ENCODE results near the gene GRAMD1A. TPM values are rescaled to one million over a fixed set of nuclear protein-coding genes. Genes with fewer than 3 reads are reported as not detected.

GRAMD1A gene
- total and polyA plus RNA-seq, 2 of the 8 experiments (the other 6 are each of a cell fraction or from before 2014, with no cell fraction given) = 113 to 154 TPM

DNA sequence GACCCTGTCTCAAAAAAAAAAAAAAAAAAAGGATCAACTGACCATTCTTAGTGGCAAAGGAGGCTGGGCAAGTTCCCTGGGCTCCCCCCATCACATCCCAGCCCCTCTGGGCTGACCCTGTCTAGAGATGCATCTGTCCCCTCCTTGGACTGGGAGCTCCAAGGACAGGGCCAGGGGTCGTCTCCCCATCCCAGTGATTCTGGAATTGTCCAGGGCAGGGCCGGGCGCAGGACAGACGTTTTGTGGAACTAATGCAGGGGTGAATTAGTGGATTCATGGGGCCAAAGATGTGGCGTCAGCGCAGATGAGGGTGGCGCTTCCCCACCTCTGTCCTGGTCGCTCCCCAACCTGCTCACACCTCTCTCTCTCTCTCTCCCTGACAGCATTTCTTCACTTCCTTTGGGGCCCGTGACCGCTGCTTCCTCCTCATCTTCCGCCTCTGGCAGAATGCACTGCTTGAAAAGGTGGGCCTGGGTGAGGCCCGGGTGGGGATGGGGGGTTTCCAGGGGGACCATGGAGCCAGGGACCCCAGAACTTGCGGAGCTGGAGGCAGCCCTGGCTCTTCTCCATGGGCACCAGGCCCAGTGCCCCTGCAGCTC lies 11.1 kb downstream of the GRAMD1A start:
- no peak for FAIRE-seq
- POLR2A ChIA-PET (ENCODE audit: partially characterized antibody) = interaction anchor here (1.4 to 24.8 kb wide), 4 partner anchors 6 to 48 kb away, joined by 3 to 366 read pairs (median 184); partner anchors contain the start of genes GRAMD1A and SCN1B

More for the DNA sequence above, 11.1 kb downstream of the GRAMD1A start:
- Histone ChIP-seq H4K5ac (ENCODE audit: insufficient read length, low read depth, low read length) (no peak overlapping the region), H2BK5ac (ENCODE audit: low read depth, low read length) (no peak overlapping the region), H3K27me3 (replicated peaks in 1 of 4; ENCODE audit: control insufficient read depth in 3 of 4, extremely low read depth in 1 of 4, insufficient read depth in 3 of 4, low read length in 3 of 4) (no peaks in the 10 kb centered on the region; a peak in 1 of 7 replicates), H3K4me1 (replicated peaks in 1 of 4; ENCODE audit: control insufficient read depth in 3 of 4, insufficient read depth in 4 of 4, low read length in 3 of 4) (no peaks in the 10 kb centered on the region), H4K20me1 (replicated peaks in 1 of 2; ENCODE audit: control insufficient read depth in 1 of 2, insufficient read depth in 2 of 2, low read length in 2 of 2) (peaks cover 9 to 26% of the 10 kb centered on the region in 2 experiments), H4K91ac (replicated peaks; ENCODE audit: insufficient read length, low read length) (no peak overlapping the region), H3K56ac (replicated peaks; ENCODE audit: insufficient read length, low read depth, low read length) (no peak overlapping the region), H3K9me3 (ENCODE audit: insufficient read depth in 2 of 2, low read depth in 1 of 2, low read length in 1 of 2) (no peaks in the 10 kb centered on the region), H4K8ac (ENCODE audit: extremely low read depth, insufficient read depth, low read length) (no peak overlapping the region), H3K4ac (replicated peaks; ENCODE audit: insufficient read length, low read depth, low read length) (no peak overlapping the region), H3K79me2 (ENCODE audit: control insufficient read depth in 1 of 2, insufficient read depth in 2 of 2, low read length in 2 of 2) (peaks cover 0 to 14% of the 10 kb centered on the region in 2 experiments; a peak in 2 of 4 replicates), H3K18ac (ENCODE audit: extremely low read depth, low read length) (no peak overlapping the region), H3K36me3 (ENCODE audit: control insufficient read depth in 2 of 4, insufficient read depth in 4 of 4, low read length in 3 of 4) (peaks cover 37 to 71% (median 58%) of the 10 kb centered on the region in 4 experiments), H3K4me2 (ENCODE audit: insufficient read depth in 1 of 2, low read depth in 2 of 2, low read length in 2 of 2) (no peak overlapping the region), H2AK5ac (ENCODE audit: low read depth, low read length) (no peak overlapping the region), H3K9ac (replicated peaks in 1 of 4; ENCODE audit: extremely low read depth in 1 of 4, low read depth in 3 of 4, low read length in 3 of 4) (no peak overlapping the region), H3K23me2 (ENCODE audit: low read depth, low read length) (no peaks in the 10 kb centered on the region), H3K27ac (ENCODE audit: low read depth, low read length) (no peak overlapping the region), H3K79me1 (ENCODE audit: low read depth, low read length) (peaks cover 6% of the 10 kb centered on the region), H2AFZ (ENCODE audit: low read length) (no peak overlapping the region), H2BK12ac (ENCODE audit: low read depth, low read length) (no peak overlapping the region), H2BK20ac (ENCODE audit: low read length) (no peak overlapping the region), H3K14ac (ENCODE audit: insufficient read length) (no peak overlapping the region), H2BK120ac (replicated peaks; ENCODE audit: low read depth, low read length) (no peak overlapping the region), H3K4me3 (ENCODE audit: extremely low read depth in 1 of 4, insufficient read depth in 2 of 4, low read depth in 3 of 4, low read length in 4 of 4) (no peak overlapping the region), H3K23ac (ENCODE audit: insufficient read length) (no peak overlapping the region), H2BK15ac (ENCODE audit: low read length) (no peak overlapping the region)
- CTCF ChIA-PET (ENCODE audit: partially characterized antibody) = interaction anchor here (0.6 to 12.2 kb wide), 7 partner anchors 10 to 588 kb away, joined by 3 to 174 read pairs (median 7); no protein-coding TSS in a partner anchor
- WGBS, 2 experiments (ENCODE audit: extremely low coverage in 1 of 2, insufficient coverage in 1 of 2, insufficient read length in 1 of 2, insufficient replicate concordance in 2 of 2, low coverage in 1 of 2, low lambda C conversion rate in 2 of 2, missing lambda C conversion rate in 1 of 2) = 91% methylated on average over 9 of the region's 13 CpGs; no CpG with 5 or more reads in 1 of the 2 experiments
- no peak for DNase-seq (ENCODE audit: low read depth in 1 of 2, low spot score in 2 of 2)
- TF ChIP-seq SAP30 (IDR thresholded peaks at IDR 0.05; ENCODE audit: insufficient read depth, insufficient replicate concordance, low read length) = no peak
- TF ChIP-seq SIRT6 (IDR thresholded peaks at IDR 0.05; ENCODE audit: low read length) = no peak
- TF ChIP-seq CBX5 (IDR thresholded peaks at IDR 0.05; ENCODE audit: low read depth, low read length) = no peak

Data from H1 (cell line).